ENCODE measurements around the gene CACNA1D.

DNA sequence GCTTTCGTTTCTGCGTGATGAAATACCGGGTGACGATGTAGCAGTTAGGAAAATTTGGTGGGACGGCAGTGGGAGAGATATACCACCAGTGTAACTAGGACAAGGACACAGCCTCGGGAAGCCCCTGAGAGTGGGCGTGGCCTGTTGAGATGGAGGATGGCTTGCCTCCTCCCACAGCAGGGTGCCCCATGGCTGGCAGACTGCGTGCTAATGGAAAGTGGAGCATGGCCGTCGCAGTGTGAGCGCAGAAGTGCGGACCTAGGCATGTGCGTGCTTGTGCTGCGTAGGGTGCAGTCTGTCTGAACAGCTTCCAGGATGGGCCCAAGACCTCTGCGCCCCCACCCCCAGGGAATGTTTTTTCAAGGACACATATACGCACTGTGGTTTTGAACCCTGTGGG lies 295.0 kb downstream of the CACNA1D start:
- TF ChIP-seq, protein P1, sequence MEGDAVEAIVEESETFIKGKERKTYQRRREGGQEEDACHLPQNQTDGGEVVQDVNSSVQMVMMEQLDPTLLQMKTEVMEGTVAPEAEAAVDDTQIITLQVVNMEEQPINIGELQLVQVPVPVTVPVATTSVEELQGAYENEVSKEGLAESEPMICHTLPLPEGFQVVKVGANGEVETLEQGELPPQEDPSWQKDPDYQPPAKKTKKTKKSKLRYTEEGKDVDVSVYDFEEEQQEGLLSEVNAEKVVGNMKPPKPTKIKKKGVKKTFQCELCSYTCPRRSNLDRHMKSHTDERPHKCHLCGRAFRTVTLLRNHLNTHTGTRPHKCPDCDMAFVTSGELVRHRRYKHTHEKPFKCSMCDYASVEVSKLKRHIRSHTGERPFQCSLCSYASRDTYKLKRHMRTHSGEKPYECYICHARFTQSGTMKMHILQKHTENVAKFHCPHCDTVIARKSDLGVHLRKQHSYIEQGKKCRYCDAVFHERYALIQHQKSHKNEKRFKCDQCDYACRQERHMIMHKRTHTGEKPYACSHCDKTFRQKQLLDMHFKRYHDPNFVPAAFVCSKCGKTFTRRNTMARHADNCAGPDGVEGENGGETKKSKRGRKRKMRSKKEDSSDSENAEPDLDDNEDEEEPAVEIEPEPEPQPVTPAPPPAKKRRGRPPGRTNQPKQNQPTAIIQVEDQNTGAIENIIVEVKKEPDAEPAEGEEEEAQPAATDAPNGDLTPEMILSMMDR (IDR thresholded peaks at IDR 0.05): no peak
- no peak for TF ChIP-seq POLR2A (IDR thresholded peaks at IDR 0.05)
- no peak for TF ChIP-seq POLR2AphosphoS5 (IDR thresholded peaks at IDR 0.05)
- no peak for TF ChIP-seq EP300 (IDR thresholded peaks at IDR 0.05; ENCODE audit: low read depth)
